ENCODE data around the gene MED14. TPM values are rescaled to one million over a fixed set of nuclear protein-coding genes. Genes with fewer than 3 reads are reported as not detected.

MED14 gene
- total RNA-seq, 1 experiment from 2014 or later: 83.3 TPM

DNA sequence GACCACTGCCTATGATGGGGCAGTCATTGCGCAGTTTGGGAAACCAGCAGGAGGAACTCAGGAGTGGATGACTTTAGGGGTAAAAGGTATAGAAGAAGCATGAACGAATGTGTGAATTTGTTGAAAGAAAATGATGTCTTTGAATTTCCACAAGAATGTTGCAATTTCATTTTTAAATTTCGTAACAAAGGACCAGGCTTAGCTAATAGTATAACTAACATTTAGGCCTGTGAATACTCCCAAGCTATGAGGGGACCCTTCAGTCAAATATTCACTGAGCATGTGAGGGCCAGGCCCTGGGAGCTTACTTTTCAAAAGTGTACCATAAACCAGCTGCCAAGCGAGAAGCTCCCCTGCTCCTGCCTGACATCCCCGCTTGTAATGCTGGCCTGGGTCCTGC, 106.8 kb downstream of the MED14 start:
- H3K9me3 Mint-ChIP-seq: no peaks in the 10 kb centered on the region
- H3K36me3 Mint-ChIP-seq: peaks cover 13% of the 10 kb centered on the region
- TF ChIP-seq TCF7 (CRISPR knock-in tag; IDR thresholded peaks at IDR 0.05; ENCODE audit: low read depth) (no peak), ZNF416 (CRISPR knock-in tag; IDR thresholded peaks at IDR 0.05) (no peak), EMX1 (CRISPR knock-in tag; IDR thresholded peaks at IDR 0.05) (no peak), FOXJ3 (CRISPR knock-in tag; IDR thresholded peaks at IDR 0.05; ENCODE audit: borderline replicate concordance) (no peak), RORB (CRISPR knock-in tag; IDR thresholded peaks at IDR 0.05) (no peak)
- TF ChIP-seq, protein P1, sequence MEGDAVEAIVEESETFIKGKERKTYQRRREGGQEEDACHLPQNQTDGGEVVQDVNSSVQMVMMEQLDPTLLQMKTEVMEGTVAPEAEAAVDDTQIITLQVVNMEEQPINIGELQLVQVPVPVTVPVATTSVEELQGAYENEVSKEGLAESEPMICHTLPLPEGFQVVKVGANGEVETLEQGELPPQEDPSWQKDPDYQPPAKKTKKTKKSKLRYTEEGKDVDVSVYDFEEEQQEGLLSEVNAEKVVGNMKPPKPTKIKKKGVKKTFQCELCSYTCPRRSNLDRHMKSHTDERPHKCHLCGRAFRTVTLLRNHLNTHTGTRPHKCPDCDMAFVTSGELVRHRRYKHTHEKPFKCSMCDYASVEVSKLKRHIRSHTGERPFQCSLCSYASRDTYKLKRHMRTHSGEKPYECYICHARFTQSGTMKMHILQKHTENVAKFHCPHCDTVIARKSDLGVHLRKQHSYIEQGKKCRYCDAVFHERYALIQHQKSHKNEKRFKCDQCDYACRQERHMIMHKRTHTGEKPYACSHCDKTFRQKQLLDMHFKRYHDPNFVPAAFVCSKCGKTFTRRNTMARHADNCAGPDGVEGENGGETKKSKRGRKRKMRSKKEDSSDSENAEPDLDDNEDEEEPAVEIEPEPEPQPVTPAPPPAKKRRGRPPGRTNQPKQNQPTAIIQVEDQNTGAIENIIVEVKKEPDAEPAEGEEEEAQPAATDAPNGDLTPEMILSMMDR (IDR thresholded peaks at IDR 0.05): no peak
- TF ChIP-seq, protein P2, sequence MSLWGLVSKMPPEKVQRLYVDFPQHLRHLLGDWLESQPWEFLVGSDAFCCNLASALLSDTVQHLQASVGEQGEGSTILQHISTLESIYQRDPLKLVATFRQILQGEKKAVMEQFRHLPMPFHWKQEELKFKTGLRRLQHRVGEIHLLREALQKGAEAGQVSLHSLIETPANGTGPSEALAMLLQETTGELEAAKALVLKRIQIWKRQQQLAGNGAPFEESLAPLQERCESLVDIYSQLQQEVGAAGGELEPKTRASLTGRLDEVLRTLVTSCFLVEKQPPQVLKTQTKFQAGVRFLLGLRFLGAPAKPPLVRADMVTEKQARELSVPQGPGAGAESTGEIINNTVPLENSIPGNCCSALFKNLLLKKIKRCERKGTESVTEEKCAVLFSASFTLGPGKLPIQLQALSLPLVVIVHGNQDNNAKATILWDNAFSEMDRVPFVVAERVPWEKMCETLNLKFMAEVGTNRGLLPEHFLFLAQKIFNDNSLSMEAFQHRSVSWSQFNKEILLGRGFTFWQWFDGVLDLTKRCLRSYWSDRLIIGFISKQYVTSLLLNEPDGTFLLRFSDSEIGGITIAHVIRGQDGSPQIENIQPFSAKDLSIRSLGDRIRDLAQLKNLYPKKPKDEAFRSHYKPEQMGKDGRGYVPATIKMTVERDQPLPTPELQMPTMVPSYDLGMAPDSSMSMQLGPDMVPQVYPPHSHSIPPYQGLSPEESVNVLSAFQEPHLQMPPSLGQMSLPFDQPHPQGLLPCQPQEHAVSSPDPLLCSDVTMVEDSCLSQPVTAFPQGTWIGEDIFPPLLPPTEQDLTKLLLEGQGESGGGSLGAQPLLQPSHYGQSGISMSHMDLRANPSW (CRISPR knock-in tag; conservative IDR thresholded peaks at IDR 0.05; ENCODE audit: low read depth): no peak
- TF ChIP-seq, protein P3, sequence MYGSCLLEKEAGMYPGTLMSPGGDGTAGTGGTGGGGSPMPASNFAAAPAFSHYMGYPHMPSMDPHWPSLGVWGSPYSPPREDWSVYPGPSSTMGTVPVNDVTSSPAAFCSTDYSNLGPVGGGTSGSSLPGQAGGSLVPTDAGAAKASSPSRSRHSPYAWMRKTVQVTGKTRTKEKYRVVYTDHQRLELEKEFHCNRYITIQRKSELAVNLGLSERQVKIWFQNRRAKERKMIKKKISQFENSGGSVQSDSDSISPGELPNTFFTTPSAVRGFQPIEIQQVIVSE (CRISPR knock-in tag; IDR thresholded peaks at IDR 0.05; ENCODE audit: borderline replicate concordance): no peak
- H3K27ac Mint-ChIP-seq: no peak overlapping the region
- ATAC-seq (no peak), DNase-seq (ENCODE audit: low spot score) (no peak)
- no peak overlapping the region for H3K4me3 Mint-ChIP-seq
- ChIA-PET CTCF (no interaction called here), POLR2A (no interaction called here)
- H3K27me3 Mint-ChIP-seq (ENCODE audit: low read depth): no peaks in the 10 kb centered on the region
- peaks cover 6% of the 10 kb centered on the region for H3K4me1 Mint-ChIP-seq

DNA sequence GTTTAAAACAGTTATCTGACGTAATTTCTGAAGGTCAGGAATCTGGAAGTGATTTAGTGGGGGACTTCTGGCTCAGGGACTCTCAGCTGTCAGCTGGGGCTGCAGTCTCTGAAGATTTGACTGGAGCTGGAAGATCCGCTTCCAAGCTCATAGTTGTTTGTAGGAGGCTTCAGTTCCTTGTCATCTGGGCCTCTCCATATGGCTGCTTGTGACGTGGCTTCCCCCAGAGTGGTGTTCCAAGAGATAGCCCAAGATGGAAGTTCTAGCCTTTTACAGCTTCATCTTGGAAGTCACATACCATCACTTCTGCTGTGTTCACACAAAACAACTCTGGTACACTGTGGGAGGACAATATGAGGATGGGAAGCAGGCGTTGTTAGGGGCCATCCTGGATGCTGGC, 110.0 kb downstream of the MED14 start:
- peaks cover 6% of the 10 kb centered on the region for H3K4me1 Mint-ChIP-seq
- DNase-seq (ENCODE audit: low spot score) (no peak), ATAC-seq (no peak)
- TF ChIP-seq, protein P4, sequence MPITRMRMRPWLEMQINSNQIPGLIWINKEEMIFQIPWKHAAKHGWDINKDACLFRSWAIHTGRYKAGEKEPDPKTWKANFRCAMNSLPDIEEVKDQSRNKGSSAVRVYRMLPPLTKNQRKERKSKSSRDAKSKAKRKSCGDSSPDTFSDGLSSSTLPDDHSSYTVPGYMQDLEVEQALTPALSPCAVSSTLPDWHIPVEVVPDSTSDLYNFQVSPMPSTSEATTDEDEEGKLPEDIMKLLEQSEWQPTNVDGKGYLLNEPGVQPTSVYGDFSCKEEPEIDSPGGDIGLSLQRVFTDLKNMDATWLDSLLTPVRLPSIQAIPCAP (CRISPR knock-in tag; IDR thresholded peaks at IDR 0.05): no peak
- TF ChIP-seq, protein P5, sequence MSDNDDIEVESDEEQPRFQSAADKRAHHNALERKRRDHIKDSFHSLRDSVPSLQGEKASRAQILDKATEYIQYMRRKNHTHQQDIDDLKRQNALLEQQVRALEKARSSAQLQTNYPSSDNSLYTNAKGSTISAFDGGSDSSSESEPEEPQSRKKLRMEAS (CRISPR knock-in tag; IDR thresholded peaks at IDR 0.05): no peak
- no peak for TF ChIP-seq NFYB (CRISPR knock-in tag; conservative IDR thresholded peaks at IDR 0.05; ENCODE audit: low read depth)
- TF ChIP-seq HMGA2 (CRISPR knock-in tag; IDR thresholded peaks at IDR 0.05): no peak
- TF ChIP-seq, protein P6, sequence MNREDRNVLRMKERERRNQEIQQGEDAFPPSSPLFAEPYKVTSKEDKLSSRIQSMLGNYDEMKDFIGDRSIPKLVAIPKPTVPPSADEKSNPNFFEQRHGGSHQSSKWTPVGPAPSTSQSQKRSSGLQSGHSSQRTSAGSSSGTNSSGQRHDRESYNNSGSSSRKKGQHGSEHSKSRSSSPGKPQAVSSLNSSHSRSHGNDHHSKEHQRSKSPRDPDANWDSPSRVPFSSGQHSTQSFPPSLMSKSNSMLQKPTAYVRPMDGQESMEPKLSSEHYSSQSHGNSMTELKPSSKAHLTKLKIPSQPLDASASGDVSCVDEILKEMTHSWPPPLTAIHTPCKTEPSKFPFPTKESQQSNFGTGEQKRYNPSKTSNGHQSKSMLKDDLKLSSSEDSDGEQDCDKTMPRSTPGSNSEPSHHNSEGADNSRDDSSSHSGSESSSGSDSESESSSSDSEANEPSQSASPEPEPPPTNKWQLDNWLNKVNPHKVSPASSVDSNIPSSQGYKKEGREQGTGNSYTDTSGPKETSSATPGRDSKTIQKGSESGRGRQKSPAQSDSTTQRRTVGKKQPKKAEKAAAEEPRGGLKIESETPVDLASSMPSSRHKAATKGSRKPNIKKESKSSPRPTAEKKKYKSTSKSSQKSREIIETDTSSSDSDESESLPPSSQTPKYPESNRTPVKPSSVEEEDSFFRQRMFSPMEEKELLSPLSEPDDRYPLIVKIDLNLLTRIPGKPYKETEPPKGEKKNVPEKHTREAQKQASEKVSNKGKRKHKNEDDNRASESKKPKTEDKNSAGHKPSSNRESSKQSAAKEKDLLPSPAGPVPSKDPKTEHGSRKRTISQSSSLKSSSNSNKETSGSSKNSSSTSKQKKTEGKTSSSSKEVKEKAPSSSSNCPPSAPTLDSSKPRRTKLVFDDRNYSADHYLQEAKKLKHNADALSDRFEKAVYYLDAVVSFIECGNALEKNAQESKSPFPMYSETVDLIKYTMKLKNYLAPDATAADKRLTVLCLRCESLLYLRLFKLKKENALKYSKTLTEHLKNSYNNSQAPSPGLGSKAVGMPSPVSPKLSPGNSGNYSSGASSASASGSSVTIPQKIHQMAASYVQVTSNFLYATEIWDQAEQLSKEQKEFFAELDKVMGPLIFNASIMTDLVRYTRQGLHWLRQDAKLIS (CRISPR knock-in tag; IDR thresholded peaks at IDR 0.05; ENCODE audit: borderline replicate concordance): no peak
- TF ChIP-seq, protein P7, sequence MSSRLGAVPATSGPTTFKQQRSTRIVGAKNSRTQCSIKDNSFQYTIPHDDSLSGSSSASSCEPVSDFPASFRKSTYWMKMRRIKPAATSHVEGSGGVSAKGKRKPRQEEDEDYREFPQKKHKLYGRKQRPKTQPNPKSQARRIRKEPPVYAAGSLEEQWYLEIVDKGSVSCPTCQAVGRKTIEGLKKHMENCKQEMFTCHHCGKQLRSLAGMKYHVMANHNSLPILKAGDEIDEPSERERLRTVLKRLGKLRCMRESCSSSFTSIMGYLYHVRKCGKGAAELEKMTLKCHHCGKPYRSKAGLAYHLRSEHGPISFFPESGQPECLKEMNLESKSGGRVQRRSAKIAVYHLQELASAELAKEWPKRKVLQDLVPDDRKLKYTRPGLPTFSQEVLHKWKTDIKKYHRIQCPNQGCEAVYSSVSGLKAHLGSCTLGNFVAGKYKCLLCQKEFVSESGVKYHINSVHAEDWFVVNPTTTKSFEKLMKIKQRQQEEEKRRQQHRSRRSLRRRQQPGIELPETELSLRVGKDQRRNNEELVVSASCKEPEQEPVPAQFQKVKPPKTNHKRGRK (CRISPR knock-in tag; IDR thresholded peaks at IDR 0.05; ENCODE audit: borderline replicate concordance): no peak
- H3K4me3 Mint-ChIP-seq: no peak overlapping the region
- peaks cover 4% of the 10 kb centered on the region; the same call in 1 of the 2 replicates for H3K27me3 Mint-ChIP-seq (ENCODE audit: low read depth)
- no peak overlapping the region for H3K27ac Mint-ChIP-seq
- peaks cover 4% of the 10 kb centered on the region for H3K36me3 Mint-ChIP-seq
- POLR2A ChIA-PET: no interaction called here
- no peaks in the 10 kb centered on the region for H3K9me3 Mint-ChIP-seq
- CTCF ChIA-PET: no interaction called here

Measured in WTC11 (cell line).